Neural cell (in vitro differentiated cells): ENCODE results near the gene MAN2A2.

ENCODE experiments used
- CTCF ChIP-seq: fragments of 450-650 bp; IDR thresholded peaks from 2 replicates; pipeline ENCODE4 v1.5.1; 2014; ENCODE audit warnings: antibody characterized with exemption, mild to moderate bottlenecking, moderate library complexity; ENCODE audit not compliant: poor library complexity, severe bottlenecking
- EP300 ChIP-seq: fragments of 450-650 bp; conservative IDR thresholded peaks from 2 replicates; pipeline ENCODE4 v1.6.1; 2014; ENCODE audit warnings: antibody characterized with exemption, mild to moderate bottlenecking, moderate library complexity; ENCODE audit not compliant: poor library complexity, severe bottlenecking
- MXI1 ChIP-seq: fragments of 450-650 bp; conservative IDR thresholded peaks from 2 replicates; pipeline ENCODE4 v1.6.1; 2014; ENCODE audit warnings: antibody characterized with exemption, mild to moderate bottlenecking; ENCODE audit not compliant: poor library complexity, severe bottlenecking
- REST ChIP-seq: IDR thresholded peaks from 2 replicates; pipeline ENCODE4 v1.6.1; 2012; ENCODE audit warnings: borderline replicate concordance

- no peak for TF ChIP-seq MXI1
- TF ChIP-seq CTCF, result no peak
- no peak for TF ChIP-seq REST
- no peak for TF ChIP-seq EP300
Measured at GRCh38 chr15:90862964-90863778, 39.9 kb upstream of the MAN2A2 start.
